Testis (tissue), 3 donors: ENCODE data around the gene INPP5A. TPM values are rescaled to one million over a fixed set of nuclear protein-coding genes. Genes with fewer than 3 reads are reported as not detected.

ENCODE experiments used
- DNase-seq: peaks from one replicate; pipeline ENCODE4 v3.0.0-alpha.2; 2019
- H3K27ac ChIP-seq, 2 donors: fragments of 200-600 bp; sonication (generic); one replicate each; pipeline ENCODE4 v1.5.1; 2019
- H3K27me3 ChIP-seq: fragments of 200-600 bp; sonication (generic); one replicate; pipeline ENCODE4 v1.5.1; 2019
- H3K36me3 ChIP-seq: fragments of 200-600 bp; sonication (generic); one replicate; pipeline ENCODE4 v1.5.1; 2017; ENCODE audit warnings: low read depth; ENCODE audit errors: missing control alignments
- H3K4me1 ChIP-seq: fragments of 200-600 bp; sonication (generic); one replicate; pipeline ENCODE4 v1.5.1; 2019
- H3K4me3 ChIP-seq, 2 donors: fragments of 200-600 bp; sonication (generic); one replicate each; pipeline ENCODE4 v1.5.1; 2017 to 2019
- H3K9me3 ChIP-seq: fragments of 200-600 bp; sonication (generic); one replicate; pipeline ENCODE4 v1.5.1; 2017
- CTCF ChIP-seq, 3 experiments: fragments of 450-650 bp in 2 of 3; fragments of 200-600 bp in 1 of 3; sonication (generic) in 1 of 3; IDR thresholded peaks; one replicate each; pipeline ENCODE4 v1.5.1; 2016 to 2019; ENCODE audit warnings: antibody characterized with exemption in 3 of 3, mild to moderate bottlenecking in 2 of 3, moderate library complexity in 1 of 3
- POLR2A ChIP-seq: fragments of 450-650 bp; IDR thresholded peaks from one replicate; pipeline ENCODE4 v1.6.1; 2017; ENCODE audit warnings: antibody characterized with exemption, mild to moderate bottlenecking, moderate library complexity
- WGBS, 2 donors: methylation state at CpG; one replicate each; pipeline ENCODE4 v1.1.5; 2018; 5-methylcytosine and 5-hydroxymethylcytosine counted together
- intact Hi-C: fragments of 100-400 bp; cut with DNase I; formaldehyde crosslinking; loops from one replicate; pipeline ENCODE4 v1.15.1; 2023; ENCODE audit warnings: low total_unique reads
- polyA plus RNA-seq: library from polyadenylated mRNA; stranded (reverse); fragments of 350-450 nt; fragmentation: Illumina TruSeq; extraction: RNeasy Lipid Tissue Mini Kit (QIAGEN cat#74804); gene quantifications from one replicate; pipeline ENCODE4 v1.2.3, GENCODE V29; 2014; ENCODE audit warnings: low read depth, low replicate concordance; ENCODE audit not compliant: insufficient read depth
- total RNA-seq, 2 donors: library from RNA; depleted of rRNA; stranded (reverse); fragments of >200 nt; gene quantifications; one replicate each; pipeline ENCODE4 v1.2.3, GENCODE V29; 2016

The INPP5A gene
- total and polyA plus RNA-seq, 3 donors from 2014 or later: 54.1 to 103 (median 73.0) TPM

- WGBS, 2 donors: 87 to 95% methylated on average over 8 of the region's 8 CpGs
- Histone ChIP-seq H3K27me3 (no peaks in the 10 kb centered on the region), H3K9me3 (no peaks in the 10 kb centered on the region), H3K36me3 (no peaks in the 10 kb centered on the region), H3K27ac (no peak overlapping the region), H3K4me1 (peaks cover 9% of the 10 kb centered on the region), H3K4me3 (no peak overlapping the region)
- DNase-seq: no peak
- no peak for TF ChIP-seq CTCF (IDR thresholded peaks at IDR 0.05)
- TF ChIP-seq POLR2A: no peak
- intact Hi-C loops: no loop called here
These were observed 103.8 kb downstream of the INPP5A start for GRCh38 chr10:132641401-132641800.

- intact Hi-C loops: no loop called here
- DNase-seq: no peak
- no peak overlapping the region for H3K27ac ChIP-seq
These were observed 104.6 kb downstream of the INPP5A start for GRCh38 chr10:132641966-132642731.

GRCh38 chr10:132642732-132643008 lies 105.1 kb downstream of the INPP5A start:
- H3K4me3 ChIP-seq: no peak overlapping the region
- H3K4me1 ChIP-seq: peaks cover 9% of the 10 kb centered on the region
- no peak overlapping the region for H3K27ac ChIP-seq
- H3K36me3 ChIP-seq: no peaks in the 10 kb centered on the region
- no peak for TF ChIP-seq POLR2A
- TF ChIP-seq CTCF (IDR thresholded peaks at IDR 0.05): no peak
- intact Hi-C loops: no loop called here
- WGBS, 2 donors: 89 to 94% methylated on average over 11 of the region's 11 CpGs
- DNase-seq: no peak
- no peaks in the 10 kb centered on the region for H3K9me3 ChIP-seq
- no peaks in the 10 kb centered on the region for H3K27me3 ChIP-seq

More at GRCh38 chr10:132641966-132642731, 104.6 kb downstream of the INPP5A start:
- no peaks in the 10 kb centered on the region for H3K27me3 ChIP-seq
- WGBS, 2 donors: 86 to 93% methylated on average over 26 to 33 of the region's 33 CpGs
- H3K4me3 ChIP-seq: no peak overlapping the region
- no peak for TF ChIP-seq CTCF (IDR thresholded peaks at IDR 0.05)
- no peak for TF ChIP-seq POLR2A
- no peaks in the 10 kb centered on the region for H3K9me3 ChIP-seq
- H3K4me1 ChIP-seq: peaks cover 9% of the 10 kb centered on the region
- H3K36me3 ChIP-seq: no peaks in the 10 kb centered on the region

- Histone ChIP-seq H3K9me3 (no peaks in the 10 kb centered on the region), H3K27me3 (no peaks in the 10 kb centered on the region), H3K4me3 (no peak overlapping the region), H3K27ac (no peak overlapping the region), H3K36me3 (no peaks in the 10 kb centered on the region), H3K4me1 (peaks cover 7% of the 10 kb centered on the region)
- DNase-seq: no peak
- 72 to 85% methylated on average over 14 to 35 of the region's 35 CpGs for WGBS, 2 donors
- intact Hi-C loops: no loop called here
- no peak for TF ChIP-seq CTCF (IDR thresholded peaks at IDR 0.05)
- TF ChIP-seq POLR2A: no peak
These were observed 106.3 kb downstream of the INPP5A start for GRCh38 chr10:132643709-132644526.
